ENCODE data around the gene SDR9C7.

DNA sequence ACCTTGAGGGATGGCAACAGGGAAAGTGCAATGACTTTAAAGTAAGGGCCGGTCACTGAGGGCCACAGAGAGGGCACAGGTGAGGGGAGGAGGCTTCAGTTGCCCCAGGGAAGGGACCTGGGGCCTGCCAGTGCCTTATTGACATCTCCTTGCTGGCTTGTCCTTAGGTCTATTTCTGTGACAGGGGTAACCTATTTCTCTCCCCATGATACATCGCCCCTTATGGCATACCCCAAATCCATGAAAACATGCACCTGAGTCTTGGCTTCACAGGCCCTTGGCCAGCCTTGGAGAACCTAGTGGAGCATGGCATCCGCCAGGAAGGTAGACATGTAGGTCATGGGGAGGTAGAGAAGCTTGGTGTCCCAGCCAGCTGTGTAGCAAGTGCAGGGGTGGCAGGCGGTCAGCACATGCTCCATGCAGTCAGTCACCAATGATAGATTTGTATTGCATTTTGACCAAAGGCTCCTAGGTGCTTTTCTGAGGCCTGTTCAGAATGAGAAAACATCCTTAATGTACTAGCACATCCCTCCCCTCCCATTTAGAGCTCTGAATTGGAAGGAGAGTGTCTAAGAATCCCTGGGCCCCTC is 46.8 kb upstream of the SDR9C7 start:
- TF ChIP-seq POLR2A (IDR thresholded peaks at IDR 0.05), result no peak
- TF ChIP-seq, protein P1, sequence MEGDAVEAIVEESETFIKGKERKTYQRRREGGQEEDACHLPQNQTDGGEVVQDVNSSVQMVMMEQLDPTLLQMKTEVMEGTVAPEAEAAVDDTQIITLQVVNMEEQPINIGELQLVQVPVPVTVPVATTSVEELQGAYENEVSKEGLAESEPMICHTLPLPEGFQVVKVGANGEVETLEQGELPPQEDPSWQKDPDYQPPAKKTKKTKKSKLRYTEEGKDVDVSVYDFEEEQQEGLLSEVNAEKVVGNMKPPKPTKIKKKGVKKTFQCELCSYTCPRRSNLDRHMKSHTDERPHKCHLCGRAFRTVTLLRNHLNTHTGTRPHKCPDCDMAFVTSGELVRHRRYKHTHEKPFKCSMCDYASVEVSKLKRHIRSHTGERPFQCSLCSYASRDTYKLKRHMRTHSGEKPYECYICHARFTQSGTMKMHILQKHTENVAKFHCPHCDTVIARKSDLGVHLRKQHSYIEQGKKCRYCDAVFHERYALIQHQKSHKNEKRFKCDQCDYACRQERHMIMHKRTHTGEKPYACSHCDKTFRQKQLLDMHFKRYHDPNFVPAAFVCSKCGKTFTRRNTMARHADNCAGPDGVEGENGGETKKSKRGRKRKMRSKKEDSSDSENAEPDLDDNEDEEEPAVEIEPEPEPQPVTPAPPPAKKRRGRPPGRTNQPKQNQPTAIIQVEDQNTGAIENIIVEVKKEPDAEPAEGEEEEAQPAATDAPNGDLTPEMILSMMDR (IDR thresholded peaks at IDR 0.05), result no peak

All from Peyer's patch (tissue), 4 donors.